Osteocyte (in vitro differentiated cells): Measurements from ENCODE around the gene CD300E. TPM values are rescaled to one million over a fixed set of nuclear protein-coding genes. Genes with fewer than 3 reads are reported as not detected.
"Not testable (repeated sequence)": the region's sequence is repeated elsewhere in the genome, so short reads cannot be mapped to it uniquely, and the experiment has no call there.

ENCODE experiments used
- DNase-seq: peaks from one replicate; pipeline ENCODE4 v3.0.0; 2021; ENCODE audit warnings: mixed read lengths; ENCODE audit not compliant: unreplicated experiment; ENCODE audit errors: extremely low spot score
- H3K27ac Mint-ChIP-seq: one replicate; pipeline ENCODE4 v1.8.0; 2021; ENCODE audit warnings: mild to moderate bottlenecking, mixed read lengths; ENCODE audit not compliant: unreplicated experiment
- H3K27me3 Mint-ChIP-seq: one replicate; pipeline ENCODE4 v1.8.0; 2021; ENCODE audit warnings: mixed read lengths; ENCODE audit not compliant: unreplicated experiment
- H3K36me3 Mint-ChIP-seq: one replicate; pipeline ENCODE4 v1.8.0; 2021; ENCODE audit warnings: mixed read lengths; ENCODE audit not compliant: unreplicated experiment
- H3K4me1 Mint-ChIP-seq: one replicate; pipeline ENCODE4 v1.8.0; 2021; ENCODE audit warnings: mixed read lengths; ENCODE audit not compliant: unreplicated experiment
- H3K4me3 Mint-ChIP-seq: one replicate; pipeline ENCODE4 v1.8.0; 2021; ENCODE audit warnings: mild to moderate bottlenecking, moderate library complexity, mixed read lengths; ENCODE audit not compliant: unreplicated experiment
- H3K9me3 Mint-ChIP-seq: one replicate; pipeline ENCODE4 v1.8.0; 2021; ENCODE audit warnings: mixed read lengths; ENCODE audit not compliant: unreplicated experiment
- total RNA-seq: library from RNA; stranded (reverse); gene quantifications from 2 replicates; pipeline ENCODE4 v1.2.1, GENCODE V29; 2021
- TF ChIP-seq, protein P1 (sequence below): fragments of 200-600 bp; sonication (generic); IDR thresholded peaks from 2 replicates; pipeline ENCODE4 v1.5.0; 2021; ENCODE audit warnings: antibody characterized with exemption, mild to moderate bottlenecking, moderate library complexity

The CD300E gene
- total RNA-seq, 1 donor from 2014 or later, result not detected

GRCh38 chr17:74631468-74632450, 8.2 kb upstream of the CD300E start:
- H3K36me3 Mint-ChIP-seq, result no peaks in the 10 kb centered on the region
- H3K27me3 Mint-ChIP-seq, result peaks cover 14% of the 10 kb centered on the region
- H3K27ac Mint-ChIP-seq, result no peak overlapping the region
- TF ChIP-seq, protein P1, sequence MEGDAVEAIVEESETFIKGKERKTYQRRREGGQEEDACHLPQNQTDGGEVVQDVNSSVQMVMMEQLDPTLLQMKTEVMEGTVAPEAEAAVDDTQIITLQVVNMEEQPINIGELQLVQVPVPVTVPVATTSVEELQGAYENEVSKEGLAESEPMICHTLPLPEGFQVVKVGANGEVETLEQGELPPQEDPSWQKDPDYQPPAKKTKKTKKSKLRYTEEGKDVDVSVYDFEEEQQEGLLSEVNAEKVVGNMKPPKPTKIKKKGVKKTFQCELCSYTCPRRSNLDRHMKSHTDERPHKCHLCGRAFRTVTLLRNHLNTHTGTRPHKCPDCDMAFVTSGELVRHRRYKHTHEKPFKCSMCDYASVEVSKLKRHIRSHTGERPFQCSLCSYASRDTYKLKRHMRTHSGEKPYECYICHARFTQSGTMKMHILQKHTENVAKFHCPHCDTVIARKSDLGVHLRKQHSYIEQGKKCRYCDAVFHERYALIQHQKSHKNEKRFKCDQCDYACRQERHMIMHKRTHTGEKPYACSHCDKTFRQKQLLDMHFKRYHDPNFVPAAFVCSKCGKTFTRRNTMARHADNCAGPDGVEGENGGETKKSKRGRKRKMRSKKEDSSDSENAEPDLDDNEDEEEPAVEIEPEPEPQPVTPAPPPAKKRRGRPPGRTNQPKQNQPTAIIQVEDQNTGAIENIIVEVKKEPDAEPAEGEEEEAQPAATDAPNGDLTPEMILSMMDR, result no peak
- H3K9me3 Mint-ChIP-seq, result no peaks in the 10 kb centered on the region
- no peaks in the 10 kb centered on the region for H3K4me1 Mint-ChIP-seq
- no peak overlapping the region for H3K4me3 Mint-ChIP-seq
- no peak for DNase-seq

DNA sequence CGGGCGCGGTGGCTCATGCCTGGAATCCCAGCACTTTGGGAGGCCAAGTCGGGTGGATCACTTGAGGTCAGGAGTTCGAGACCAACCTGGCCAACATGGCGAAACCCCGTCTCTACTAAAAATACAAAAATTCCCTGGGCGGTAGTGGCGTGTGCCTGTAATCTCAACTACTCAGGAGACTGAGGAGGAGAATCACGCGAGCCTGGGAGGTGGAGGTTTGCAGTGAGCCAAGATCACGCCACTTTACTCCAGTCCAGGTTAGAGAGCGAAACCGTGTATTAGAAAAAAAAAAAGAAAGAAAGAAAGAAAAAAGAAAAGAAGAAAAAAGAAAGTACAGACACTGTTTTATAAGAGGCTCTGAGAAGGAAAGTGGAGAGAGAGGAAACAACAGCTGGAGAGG, 6.7 kb upstream of the CD300E start:
- H3K4me1 Mint-ChIP-seq, H3K9me3 Mint-ChIP-seq, H3K27ac Mint-ChIP-seq, H3K4me3 Mint-ChIP-seq, DNase-seq, H3K36me3 Mint-ChIP-seq: not testable (repeated sequence)
- H3K27me3 Mint-ChIP-seq, result peaks cover 11% of the 10 kb centered on the region

- TF ChIP-seq, protein P1, result no peak
Measured at GRCh38 chr17:74625661-74626060, 2.1 kb upstream of the CD300E start.

GRCh38 chr17:74624131-74624530, 593 bp upstream of the CD300E start:
- Mint-ChIP-seq H3K27me3 (no peaks in the 10 kb centered on the region), H3K27ac (no peak overlapping the region), H3K4me1 (no peaks in the 10 kb centered on the region), H3K36me3 (no peaks in the 10 kb centered on the region), H3K4me3 (no peak overlapping the region), H3K9me3 (no peaks in the 10 kb centered on the region)
- TF ChIP-seq, protein P1, result no peak
- no peak for DNase-seq

More at GRCh38 chr17:74625661-74626060, 2.1 kb upstream of the CD300E start:
- no peak overlapping the region for H3K4me3 Mint-ChIP-seq
- H3K9me3 Mint-ChIP-seq, result no peaks in the 10 kb centered on the region
- DNase-seq, result no peak
- peaks cover 5% of the 10 kb centered on the region for H3K27me3 Mint-ChIP-seq
- H3K36me3 Mint-ChIP-seq, result no peaks in the 10 kb centered on the region
- no peak overlapping the region for H3K27ac Mint-ChIP-seq
- H3K4me1 Mint-ChIP-seq, result no peaks in the 10 kb centered on the region

- DNase-seq, result no peak
- no peak overlapping the region for H3K27ac Mint-ChIP-seq
- no peaks in the 10 kb centered on the region for H3K4me1 Mint-ChIP-seq
- no peaks in the 10 kb centered on the region for H3K9me3 Mint-ChIP-seq
- TF ChIP-seq, protein P1, result no peak
- H3K4me3 Mint-ChIP-seq, result no peak overlapping the region
- no peaks in the 10 kb centered on the region for H3K36me3 Mint-ChIP-seq
- H3K27me3 Mint-ChIP-seq, result no peaks in the 10 kb centered on the region
Measured at GRCh38 chr17:74619077-74619673, 4.4 kb downstream of the CD300E start.
